Activated CD4-positive, alpha-beta T cell treated with anti-CD3 and anti-CD28 coated beads for 24 hours (primary cell): ENCODE results near the gene CD9.
"Not testable (repeated sequence)": the region's sequence is repeated elsewhere in the genome, so short reads cannot be mapped to it uniquely, and the experiment has no call there.

Experiments used
- DNase-seq, 2 donors: peaks; one replicate each; pipeline ENCODE4 v3.0.0-alpha.2; 2020; ENCODE audit warnings: low read depth in 2 of 2

CD9 gene

GRCh38 chr12:6199531-6200255 is 507 bp upstream of the CD9 start:
- no peak for DNase-seq

GRCh38 chr12:6201213-6201608 is 1.0 kb downstream of the CD9 start:
- no peak for DNase-seq

DNA sequence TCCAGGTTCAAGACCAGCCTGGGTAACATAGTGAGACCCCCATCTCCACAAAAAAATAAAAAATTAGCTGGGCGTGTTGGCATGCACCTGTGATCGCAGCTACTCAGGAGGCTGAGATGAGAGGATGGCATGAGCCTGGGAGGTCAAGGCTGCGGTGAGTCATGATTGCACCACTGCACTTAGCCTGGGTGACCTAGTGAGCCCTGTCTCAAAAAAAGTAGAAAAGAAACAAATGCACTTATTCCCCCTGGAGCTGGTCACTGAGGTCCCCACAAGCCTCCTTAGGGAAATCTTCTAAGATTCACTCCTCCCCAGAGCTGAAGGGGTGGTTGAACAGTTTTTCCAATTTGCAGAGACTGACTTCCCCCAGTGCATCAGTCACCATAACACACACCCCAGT is 1.6 kb downstream of the CD9 start:
- no peak for DNase-seq

GRCh38 chr12:6202304-6202703 is 2.1 kb downstream of the CD9 start:
- no peak for DNase-seq

DNA sequence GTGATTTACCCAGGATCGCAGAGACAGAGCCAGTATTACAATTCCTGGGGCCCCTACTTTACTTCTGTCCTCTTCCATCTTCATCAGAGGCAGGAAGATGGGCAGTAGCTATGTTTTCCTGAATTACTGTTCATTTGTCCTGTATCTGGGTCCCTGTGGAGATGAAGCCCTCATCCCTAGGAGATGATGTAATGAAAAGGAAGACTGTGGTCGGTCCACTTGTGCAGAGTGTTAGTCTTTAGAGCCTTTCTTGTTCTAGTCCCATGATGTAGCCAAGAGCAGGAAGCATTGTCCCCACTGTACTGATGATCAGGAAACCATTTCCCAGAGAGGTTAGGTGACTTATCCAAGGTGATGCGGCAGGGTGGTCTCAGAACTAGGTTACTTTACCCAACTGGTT is 2.6 kb downstream of the CD9 start:
- DNase-seq, result no peak

- DNase-seq, result no peak
Measured at GRCh38 chr12:6203601-6204000, 3.4 kb downstream of the CD9 start.

- DNase-seq, result no peak
Measured at GRCh38 chr12:6204533-6205143, 4.4 kb downstream of the CD9 start.

DNA sequence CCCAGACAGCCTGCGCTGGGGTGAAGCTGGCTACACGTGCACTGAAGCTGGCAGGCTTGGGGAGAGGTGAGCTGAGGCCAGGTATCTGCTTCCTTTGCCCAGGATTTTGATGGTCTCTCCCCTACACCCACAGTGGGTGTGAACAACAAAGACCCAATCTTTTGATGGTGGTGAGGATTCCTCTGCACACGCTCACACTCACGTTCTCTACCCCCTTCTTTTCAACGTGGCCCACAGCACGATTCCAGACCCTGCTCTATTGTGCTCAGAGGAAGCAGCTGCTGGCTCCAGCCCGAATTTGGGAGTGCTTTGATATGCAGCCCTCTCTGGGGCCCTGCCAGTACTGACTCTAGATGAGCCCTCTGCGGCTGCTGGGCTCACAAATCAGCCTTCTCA is 4.9 kb downstream of the CD9 start:
- no peak for DNase-seq

DNA sequence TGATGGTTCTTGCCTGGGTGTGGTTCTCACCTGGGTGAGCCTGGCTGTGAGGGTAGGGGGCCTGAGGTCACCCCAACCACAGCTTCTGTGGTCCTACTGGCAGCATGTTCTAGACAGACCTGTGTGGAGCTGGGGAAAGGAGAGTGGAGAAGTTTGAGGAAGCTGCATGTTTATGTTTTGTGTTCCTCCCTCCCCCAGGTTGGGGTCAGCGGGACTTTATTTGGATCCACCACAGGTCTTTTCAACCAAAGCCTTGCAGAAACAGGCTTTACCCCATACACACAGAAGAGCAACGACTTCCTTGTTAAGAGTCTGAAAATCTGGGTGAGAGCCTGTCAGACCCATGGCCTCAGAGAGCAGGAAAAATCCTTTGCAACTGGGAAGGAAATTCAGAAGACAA is 5.6 kb downstream of the CD9 start:
- DNase-seq, result no peak

- no peak for DNase-seq
Measured at GRCh38 chr12:6206327-6206726, 6.1 kb downstream of the CD9 start.

DNA sequence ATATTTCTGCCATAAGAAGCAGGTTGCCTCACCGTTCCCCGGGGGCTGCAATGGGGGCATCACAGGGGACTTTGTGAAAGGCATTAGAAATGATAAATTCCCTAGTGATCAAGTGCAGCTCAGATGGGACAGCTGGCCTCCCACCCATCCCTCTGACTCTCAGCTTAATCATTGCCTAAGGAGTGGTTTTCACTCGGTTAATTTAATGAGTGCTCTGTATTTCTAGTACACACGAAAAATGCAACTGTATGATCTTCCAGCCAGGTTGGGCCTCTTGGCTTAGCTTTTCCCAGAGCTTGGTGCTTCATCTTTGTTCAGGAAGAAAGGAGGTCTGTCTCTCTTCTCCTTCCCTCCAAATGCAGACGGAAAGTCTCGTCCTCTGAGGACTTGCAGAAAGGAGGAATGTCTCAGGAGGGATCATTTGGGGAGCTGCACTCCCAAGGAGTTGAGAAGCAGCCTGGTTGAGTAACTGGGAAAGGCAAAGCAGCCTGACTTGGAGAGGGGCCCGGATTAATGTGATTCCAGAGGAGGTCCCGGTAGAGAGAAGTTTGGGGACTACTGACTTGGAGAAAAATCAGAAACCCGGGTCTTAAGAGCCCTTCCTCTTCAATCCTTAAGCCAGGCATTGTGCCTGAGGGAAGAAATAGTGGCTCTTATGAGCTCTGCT is 7.2 kb downstream of the CD9 start:
- DNase-seq, result no peak

- no peak for DNase-seq
Measured at GRCh38 chr12:6208130-6208529, 7.9 kb downstream of the CD9 start.

GRCh38 chr12:6209428-6209827 is 9.2 kb downstream of the CD9 start:
- DNase-seq, result not testable (repeated sequence)

GRCh38 chr12:6211421-6211869 is 11.2 kb downstream of the CD9 start:
- DNase-seq, result no peak

DNA sequence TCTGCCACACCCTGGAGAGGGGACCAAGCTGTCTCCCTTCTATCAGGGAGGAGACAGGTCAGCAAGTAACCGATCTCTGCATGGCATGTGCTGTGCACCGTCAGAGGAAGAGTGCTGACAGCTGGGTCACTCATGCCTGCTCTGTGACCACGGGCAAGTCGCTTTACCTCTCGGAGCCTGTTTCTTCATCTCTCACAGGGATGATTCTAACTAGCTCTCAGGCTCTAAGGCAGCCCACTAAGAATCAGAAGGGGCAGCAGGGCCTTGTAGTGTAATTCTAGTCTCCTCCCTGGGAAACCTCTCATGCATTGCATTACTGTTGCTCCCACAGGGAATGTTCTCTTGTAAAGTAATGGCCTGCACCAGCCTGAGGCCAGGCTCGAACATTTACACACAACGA is 11.9 kb downstream of the CD9 start:
- no peak for DNase-seq

- no peak for DNase-seq
Measured at GRCh38 chr12:6213969-6214368, 13.8 kb downstream of the CD9 start.

DNA sequence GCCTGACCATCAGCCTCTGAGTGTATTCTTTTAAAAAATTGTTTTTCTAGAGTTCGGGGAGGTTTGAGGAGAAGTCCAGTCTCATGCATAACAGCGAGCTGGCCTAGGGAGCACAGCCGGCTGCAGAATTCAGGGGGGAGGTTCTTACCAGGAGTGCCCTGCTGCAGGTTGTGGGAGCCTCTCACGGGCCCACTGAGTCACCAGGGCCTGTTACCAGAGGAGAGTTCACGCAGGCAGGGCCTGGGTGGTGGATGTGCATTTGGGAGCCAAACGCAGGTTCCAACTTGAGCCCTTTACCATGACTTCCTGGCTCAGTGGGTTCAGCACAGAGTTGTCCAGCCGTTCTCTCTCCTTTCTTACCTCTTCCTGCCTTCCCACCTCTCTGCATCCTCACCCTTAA is 14.4 kb downstream of the CD9 start:
- no peak for DNase-seq

GRCh38 chr12:6215120-6215807 is 15.1 kb downstream of the CD9 start:
- no peak for DNase-seq

DNA sequence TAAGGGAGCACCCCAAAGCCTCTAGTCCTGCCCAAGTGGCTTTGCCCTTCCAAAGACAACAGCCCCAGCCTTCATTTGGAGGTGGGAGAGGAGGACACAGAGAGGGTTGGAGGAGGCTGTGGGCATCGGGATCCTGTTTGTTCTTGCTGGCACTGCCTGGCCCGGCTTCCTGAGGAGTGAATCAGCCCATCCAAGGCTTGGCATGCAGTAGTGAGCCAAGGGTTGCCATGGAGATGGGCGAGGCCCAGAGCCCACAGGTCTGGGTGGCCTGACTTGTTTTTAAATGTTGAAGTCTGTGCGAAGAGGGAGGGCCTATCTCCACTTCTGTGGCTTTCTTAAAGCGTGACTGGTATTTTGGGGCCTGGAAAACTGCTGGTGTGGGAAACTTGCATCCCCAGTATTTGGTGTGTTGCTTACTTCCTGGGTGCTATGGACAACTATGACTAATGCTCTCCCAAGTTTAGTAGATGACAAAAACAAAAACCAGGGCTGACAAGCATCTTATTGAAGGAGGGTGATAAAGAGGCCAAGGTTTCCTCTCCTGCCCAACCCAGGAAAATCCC is 15.8 kb downstream of the CD9 start:
- no peak for DNase-seq

DNA sequence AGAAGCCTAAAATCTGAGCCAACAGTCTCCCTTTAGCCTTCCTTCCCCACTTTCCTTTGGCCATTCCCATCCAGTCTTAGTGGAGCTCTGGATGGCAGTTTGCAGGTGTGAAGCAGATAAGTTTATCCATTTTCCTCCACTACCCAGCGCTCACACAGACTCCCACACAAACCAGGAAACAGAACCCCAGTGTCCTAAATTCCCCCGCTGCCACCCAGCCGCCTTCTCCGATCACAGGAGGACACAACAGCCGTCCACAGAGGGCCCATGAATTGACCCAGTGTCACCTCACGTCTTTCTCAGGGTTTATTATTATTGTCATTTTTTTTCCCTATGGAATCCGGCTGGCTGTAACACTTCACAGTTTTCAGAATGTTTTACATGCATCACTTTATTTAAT is 16.4 kb downstream of the CD9 start:
- no peak for DNase-seq

DNA sequence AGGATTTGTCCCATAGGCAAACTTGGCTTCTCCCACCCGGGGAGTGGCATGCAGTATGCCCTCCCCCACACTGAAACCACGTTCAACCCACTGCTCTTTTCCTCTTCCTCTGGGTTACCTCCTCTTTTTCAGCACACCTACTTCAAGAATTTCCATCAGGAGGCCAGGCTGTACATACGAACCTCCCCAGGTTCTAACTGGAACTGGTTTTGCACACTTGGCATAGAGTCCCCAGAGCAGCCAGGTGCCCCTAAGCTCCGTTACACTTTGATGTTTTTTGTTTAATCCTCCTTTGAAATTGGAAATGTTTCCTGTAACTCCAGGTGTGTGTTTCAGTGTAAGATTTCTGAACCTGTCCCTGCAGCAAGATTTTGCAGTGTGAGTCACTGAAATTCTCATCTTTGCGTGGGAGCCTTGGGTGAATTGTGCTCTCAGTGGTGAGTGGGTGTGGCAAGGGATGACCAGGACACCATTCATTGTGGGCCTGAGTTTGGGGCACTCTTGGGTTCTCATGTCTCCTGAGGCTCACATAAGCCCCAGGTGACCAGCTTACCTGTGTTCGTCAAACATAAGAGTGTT is 18.2 kb downstream of the CD9 start:
- no peak for DNase-seq

DNA sequence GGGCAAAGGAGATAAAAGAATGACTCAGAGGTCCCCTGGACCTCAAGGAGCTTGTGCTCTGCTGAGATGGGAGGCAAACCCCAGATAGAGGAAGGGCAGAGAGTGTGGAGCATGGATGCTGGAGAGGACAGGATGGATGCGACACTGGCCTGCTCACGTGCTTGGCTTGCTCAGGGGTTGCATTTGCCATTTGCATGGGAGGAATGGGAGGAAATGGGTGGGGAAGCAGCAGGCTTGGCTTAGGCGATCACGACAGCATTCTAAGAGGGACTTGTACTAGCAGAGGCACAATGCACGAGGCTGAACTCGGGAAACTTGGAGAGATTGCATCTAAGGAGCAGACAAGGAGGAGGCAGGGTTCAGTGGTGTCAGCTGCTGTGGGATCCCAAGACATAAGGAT is 19.8 kb downstream of the CD9 start:
- no peak for DNase-seq
